Natural killer cell (primary cell): Measurements from ENCODE around the gene CHST12. TPM values are rescaled to one million over a fixed set of nuclear protein-coding genes. Genes with fewer than 3 reads are reported as not detected.

Experiments used
- ATAC-seq, 3 donors: fragments of 150-1000 bp in 2 of 3; fragments of 200-7000 bp in 1 of 3; cut with Tn5 transposase; 1 replicate in 1 of 3; 2 replicates in 2 of 3; pipeline ENCODE4 v1.10.0; 2021; ENCODE audit warnings: mild to moderate bottlenecking in 2 of 3, moderate library complexity in 2 of 3
- DNase-seq, 2 donors: peaks; one replicate each; pipeline versions ENCODE4 v3.0.0 to v3.0.0-alpha.2; 2013 to 2021; ENCODE audit warnings: mixed read lengths in 1 of 2
- H3K27ac ChIP-seq: one replicate; pipeline ENCODE4 v1.5.1; 2013; ENCODE audit warnings: mild to moderate bottlenecking, low read length
- H3K27me3 ChIP-seq: one replicate; pipeline ENCODE4 v1.6.1; 2013; ENCODE audit warnings: low read length; ENCODE audit not compliant: control insufficient read depth, insufficient read depth
- H3K36me3 ChIP-seq: one replicate; pipeline ENCODE4 v1.6.1; 2013; ENCODE audit warnings: low read length; ENCODE audit not compliant: control insufficient read depth, insufficient read depth
- H3K4me1 ChIP-seq: one replicate; pipeline ENCODE4 v1.6.1; 2013; ENCODE audit warnings: low read length; ENCODE audit not compliant: control insufficient read depth, insufficient read depth
- H3K4me3 ChIP-seq: one replicate; pipeline ENCODE4 v1.5.1; 2013; ENCODE audit warnings: low read length
- H3K9me3 ChIP-seq: one replicate; pipeline ENCODE4 v1.6.1; 2013; ENCODE audit warnings: low read length; ENCODE audit not compliant: control insufficient read depth, insufficient read depth
- H3K27ac Mint-ChIP-seq, 2 donors: one replicate each; pipeline ENCODE4 v1.8.0; 2022; ENCODE audit warnings: mild to moderate bottlenecking in 2 of 2, mixed read lengths in 2 of 2, moderate library complexity in 1 of 2
- H3K27me3 Mint-ChIP-seq, 2 donors: one replicate each; pipeline ENCODE4 v1.8.0; 2022; ENCODE audit warnings: low read depth in 2 of 2, mixed read lengths in 2 of 2
- H3K36me3 Mint-ChIP-seq: one replicate; pipeline ENCODE4 v1.8.0; 2022; ENCODE audit warnings: mixed read lengths
- H3K4me1 Mint-ChIP-seq, 2 donors: one replicate each; pipeline ENCODE4 v1.8.0; 2022; ENCODE audit warnings: mixed read lengths in 2 of 2
- H3K4me3 Mint-ChIP-seq: one replicate; pipeline ENCODE4 v1.8.0; 2022; ENCODE audit warnings: mild to moderate bottlenecking, moderate library complexity, mixed read lengths
- H3K9me3 Mint-ChIP-seq, 2 donors: one replicate each; pipeline ENCODE4 v1.8.0; 2022; ENCODE audit warnings: mixed read lengths in 2 of 2
- CTCF ChIP-seq: fragments of 200-600 bp; IDR thresholded peaks from one replicate; pipeline ENCODE4 v1.8.0; 2022; ENCODE audit warnings: antibody characterized with exemption
- WGBS: methylation state at CpG from one replicate; pipeline ENCODE4 v1.1.7; 2013; ENCODE audit warnings: missing lambda C conversion rate; ENCODE audit not compliant: insufficient coverage; 5-methylcytosine and 5-hydroxymethylcytosine counted together
- intact Hi-C: fragments of 100-400 bp; cut with micrococcal nuclease; formaldehyde crosslinking; loops from one replicate; pipeline ENCODE4 v1.14.2; 2022
- total RNA-seq, 4 donors: library from RNA; stranded (reverse); fragments of 120-200 nt in 1 of 4; gene quantifications; one replicate each; pipeline versions ENCODE4 v1.2.3 to v1.2.4, GENCODE V29; 2013 to 2022

CHST12 gene
- total RNA-seq, 3 donors from 2014 or later (not counting 1 experiment from before 2014, with no cell fraction given): 102 to 159 (median 124) TPM

- intact Hi-C loops: no loop called here
- ATAC-seq: no peak
- peaks cover 7% of the 10 kb centered on the region for H3K27me3 ChIP-seq
- 96% methylated on average over 3 of the region's 3 CpGs for WGBS
- no peaks in the 10 kb centered on the region for H3K9me3 ChIP-seq
- H3K4me1 Mint-ChIP-seq: peaks cover 0 to 5% of the 10 kb centered on the region in 2 donors
- H3K27me3 Mint-ChIP-seq: peaks cover 0 to 7% of the 10 kb centered on the region in 2 donors
- no peak for DNase-seq
- H3K4me3 Mint-ChIP-seq: no peak overlapping the region
- H3K27ac ChIP-seq: no peak overlapping the region
- H3K4me3 ChIP-seq: no peak overlapping the region
- H3K36me3 Mint-ChIP-seq: no peaks in the 10 kb centered on the region
- peaks cover 0 to 3% of the 10 kb centered on the region in 2 donors for H3K9me3 Mint-ChIP-seq
- no peak overlapping the region for H3K27ac Mint-ChIP-seq
- peaks cover 5% of the 10 kb centered on the region for H3K4me1 ChIP-seq
- TF ChIP-seq CTCF: no peak
- no peaks in the 10 kb centered on the region for H3K36me3 ChIP-seq
Observed at GRCh38 chr7:2497065-2497464, 93.7 kb downstream of the CHST12 start.

- WGBS: 31% methylated on average over 25 of the region's 25 CpGs
- Mint-ChIP-seq H3K4me1 (peaks cover 0 to 5% of the 10 kb centered on the region in 2 donors), H3K4me3 (no peak overlapping the region), H3K36me3 (no peaks in the 10 kb centered on the region), H3K27me3 (peaks cover 0 to 5% of the 10 kb centered on the region in 2 donors), H3K9me3 (no peaks in the 10 kb centered on the region), H3K27ac (no peak overlapping the region)
- no peak for ATAC-seq
- peaks cover 7% of the 10 kb centered on the region for H3K27me3 ChIP-seq
- no peak overlapping the region for H3K4me3 ChIP-seq
- no peak for TF ChIP-seq CTCF
- no peaks in the 10 kb centered on the region for H3K9me3 ChIP-seq
- no peaks in the 10 kb centered on the region for H3K36me3 ChIP-seq
- intact Hi-C loops: no loop called here
- no peak overlapping the region for H3K27ac ChIP-seq
- no peak for DNase-seq
- peaks cover 5% of the 10 kb centered on the region for H3K4me1 ChIP-seq
Observed at GRCh38 chr7:2497500-2498336, 94.3 kb downstream of the CHST12 start.

Other genes starting within 250 kb of the CHST12 start
- 10 to 100 TPM; 53.6 to 81.2 (median 77.4) TPM for gene MAD1L1, start 170.7 kb upstream of the CHST12 start, total RNA-seq
- gene MRM2, start 161.4 kb upstream of the CHST12 start, total RNA-seq: 10 to 100 TPM in 2 of 3 donors, 1 to 10 TPM in 1; 7.9 to 12.0 (median 10.0) TPM
- 10 to 100 TPM; 17.9 to 19.2 (median 18.2) TPM for gene NUDT1, start 161.4 kb upstream of the CHST12 start, total RNA-seq
- 10 to 100 TPM in 2 of 3 donors, 1 to 10 TPM in 1; 8.3 to 15.7 (median 12.6) TPM for gene SNX8, start 89.2 kb upstream of the CHST12 start, total RNA-seq
- gene EIF3B, start 48.8 kb upstream of the CHST12 start, total RNA-seq: 100 to 1,000 TPM; 194 to 219 (median 197) TPM
- not detected for gene GRIFIN, start 72.8 kb downstream of the CHST12 start, total RNA-seq
- gene LFNG, start 116.2 kb downstream of the CHST12 start, total RNA-seq: 100 to 1,000 TPM; 140 to 191 (median 176) TPM
- gene BRAT1, start 151.9 kb downstream of the CHST12 start, total RNA-seq: 10 to 100 TPM; 24.9 to 26.7 (median 25.6) TPM
- 10 to 100 TPM in 2 of 3 donors, 1 to 10 TPM in 1; 9.6 to 13.5 (median 11.3) TPM for gene IQCE, start 155.4 kb downstream of the CHST12 start, total RNA-seq
- 10 to 100 TPM; 38.3 to 47.1 (median 42.4) TPM for gene TTYH3, start 228.4 kb downstream of the CHST12 start, total RNA-seq